NK-92 treated with Interleukin-12 subunit alpha and Interleukin-12 subunit beta, amount 100 ng/mL, for 24 hours (cell line): ENCODE measurements around the gene SAP30BP.

Experiments
- DNase-seq: peaks from one replicate; lab custom pipeline; 2025; lab: John Stamatoyannopoulos, UW

SAP30BP gene

DNA sequence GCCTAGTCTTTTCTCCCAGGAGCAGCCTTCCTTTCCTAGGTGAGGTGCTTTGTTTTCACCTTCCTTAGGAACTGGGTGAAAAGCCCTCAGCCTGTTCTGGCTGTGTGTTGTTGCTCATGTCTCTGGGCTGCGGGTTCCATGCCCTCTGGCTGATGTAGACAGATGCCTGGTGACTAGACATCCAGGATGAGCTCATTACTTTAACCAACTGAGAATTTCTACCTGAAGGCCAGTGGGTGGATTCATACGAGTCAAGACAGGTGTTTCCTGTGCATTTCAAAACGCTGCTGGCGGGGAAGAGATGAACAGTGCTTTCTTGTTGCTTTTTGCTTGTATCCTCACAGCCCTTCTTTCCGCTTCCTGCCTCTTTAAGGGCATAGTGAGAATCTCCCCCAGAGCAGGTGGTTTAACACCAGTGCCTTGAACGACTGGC lies 22.3 kb downstream of the SAP30BP start:
- no peak for DNase-seq

DNA sequence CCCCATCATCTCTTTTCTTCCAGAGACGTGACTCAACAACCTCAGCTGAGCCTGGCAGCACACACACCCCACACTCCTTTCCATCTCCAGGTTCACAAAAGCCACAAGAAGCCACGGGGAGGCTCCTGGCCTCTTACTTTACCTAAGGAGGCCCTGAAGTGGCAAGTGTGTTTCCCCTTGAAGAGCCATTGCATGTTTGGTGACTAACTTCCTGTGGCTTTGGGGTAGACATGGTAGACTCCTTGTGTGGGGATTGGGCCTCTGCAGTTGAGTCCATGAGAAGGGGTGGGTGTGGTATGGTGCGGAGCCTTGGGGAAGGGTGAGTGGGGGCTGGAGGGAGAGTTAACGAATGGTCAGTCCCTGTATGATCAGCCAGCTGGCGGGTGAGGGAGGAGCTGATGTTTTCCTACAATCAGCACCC lies 24.2 kb downstream of the SAP30BP start:
- DNase-seq, result no peak

DNA sequence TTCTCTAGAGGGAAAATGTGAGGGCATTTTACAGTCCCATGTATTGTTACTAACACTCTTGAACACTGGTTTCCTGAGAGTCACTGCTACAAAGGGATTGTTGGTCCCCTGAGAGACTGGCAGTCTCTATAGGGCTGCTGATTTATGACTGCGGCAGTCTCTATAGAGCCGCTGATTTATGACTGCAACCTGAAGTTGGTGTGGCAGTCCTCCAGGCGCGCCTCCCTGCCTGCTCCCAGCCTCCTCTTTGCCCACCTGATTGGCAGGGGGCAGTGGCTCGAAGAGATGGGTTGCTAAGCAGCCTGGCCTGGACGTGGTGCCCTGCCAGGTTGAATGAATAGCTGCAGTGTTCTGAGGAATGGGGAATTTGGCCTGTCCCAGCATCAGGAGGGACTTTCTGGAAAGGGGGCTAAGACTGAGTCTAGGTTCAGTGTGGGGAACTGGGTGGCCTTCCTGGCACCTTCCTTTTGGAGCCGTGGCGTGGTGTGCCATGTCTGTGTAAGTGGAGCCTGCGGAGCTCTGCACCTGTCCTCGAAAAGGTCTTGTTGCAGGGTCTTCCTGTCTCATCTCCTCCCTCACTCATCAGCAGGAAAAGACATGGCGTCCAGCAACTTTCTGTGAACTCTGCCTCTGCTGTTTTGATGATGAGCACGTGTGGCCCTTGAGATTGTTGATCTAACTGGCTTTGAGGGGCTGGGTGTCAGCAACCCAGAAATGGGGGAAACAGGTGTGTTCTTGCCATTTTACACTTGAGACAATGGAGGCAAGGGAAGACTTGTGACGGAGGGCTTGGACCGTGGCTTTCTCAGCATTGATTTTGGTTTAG lies 24.9 kb downstream of the SAP30BP start:
- DNase-seq, result no peak

DNA sequence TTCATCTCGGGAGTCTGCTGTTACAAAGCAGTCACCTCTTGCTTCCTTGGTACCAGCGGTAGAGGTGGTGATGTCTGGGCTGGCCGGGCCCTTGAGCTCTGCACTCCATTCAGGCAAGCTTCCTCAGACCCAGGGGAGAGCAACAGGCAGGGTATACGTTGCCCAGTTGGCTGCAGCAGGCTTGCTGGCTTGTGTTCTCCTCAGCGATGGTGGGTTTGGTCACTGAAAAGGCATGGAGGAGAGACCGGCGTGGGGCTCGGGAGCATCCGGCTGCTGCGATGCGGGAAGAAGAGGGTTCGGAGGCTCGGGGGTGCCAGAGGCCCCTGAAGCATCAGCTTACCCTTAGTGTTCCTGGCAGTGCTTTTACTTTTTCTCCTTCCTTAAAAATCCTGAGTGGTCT lies 25.8 kb downstream of the SAP30BP start:
- DNase-seq, result no peak

DNA sequence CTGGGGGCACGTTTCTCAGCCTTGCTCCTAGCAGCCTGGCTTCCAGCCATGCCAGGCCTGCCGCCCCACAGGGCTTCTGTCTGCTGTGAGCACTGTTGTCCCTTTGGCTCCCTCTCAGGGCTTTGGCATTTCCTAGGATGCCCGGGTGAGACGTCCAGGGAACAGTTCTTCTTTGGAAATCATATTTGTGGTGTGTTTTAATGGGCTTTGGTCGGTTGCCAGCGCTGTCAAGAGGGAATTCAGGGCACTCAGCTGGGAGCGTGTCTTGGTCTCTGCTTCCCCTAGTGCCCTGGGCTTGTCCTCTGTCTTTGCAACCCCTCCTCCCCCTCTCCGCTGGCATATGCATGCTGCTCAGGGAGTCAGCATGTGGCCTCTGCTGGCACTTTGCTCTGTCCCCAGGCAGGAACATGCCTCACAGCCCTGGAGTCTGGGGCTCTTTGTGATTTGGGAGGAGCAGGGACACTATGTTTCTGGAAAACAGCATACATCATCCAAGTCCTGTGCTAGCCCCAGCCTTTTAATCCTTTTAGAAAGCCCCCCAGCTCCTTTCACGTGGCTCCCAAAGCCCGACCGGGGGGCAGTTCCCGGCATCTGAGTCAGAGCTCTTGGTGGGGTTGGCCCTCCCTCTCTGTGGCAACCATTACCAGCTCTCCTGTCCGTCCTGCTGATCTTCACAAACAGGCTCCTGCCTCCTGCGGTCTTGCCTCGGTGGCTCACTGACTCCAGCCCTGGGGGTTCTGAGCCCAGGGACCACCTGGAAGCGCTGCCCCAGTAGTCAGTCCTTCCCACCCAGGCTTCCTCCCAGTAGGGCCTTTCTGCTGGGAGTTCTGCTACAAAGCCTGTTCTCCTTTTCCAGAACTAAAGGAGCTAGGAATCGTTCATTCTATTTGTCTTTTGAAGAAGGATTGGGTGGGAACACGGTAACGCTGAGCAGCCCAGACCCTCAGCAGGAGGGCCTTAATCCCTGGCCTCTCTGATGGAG lies 26.7 kb downstream of the SAP30BP start:
- DNase-seq, result no peak

DNA sequence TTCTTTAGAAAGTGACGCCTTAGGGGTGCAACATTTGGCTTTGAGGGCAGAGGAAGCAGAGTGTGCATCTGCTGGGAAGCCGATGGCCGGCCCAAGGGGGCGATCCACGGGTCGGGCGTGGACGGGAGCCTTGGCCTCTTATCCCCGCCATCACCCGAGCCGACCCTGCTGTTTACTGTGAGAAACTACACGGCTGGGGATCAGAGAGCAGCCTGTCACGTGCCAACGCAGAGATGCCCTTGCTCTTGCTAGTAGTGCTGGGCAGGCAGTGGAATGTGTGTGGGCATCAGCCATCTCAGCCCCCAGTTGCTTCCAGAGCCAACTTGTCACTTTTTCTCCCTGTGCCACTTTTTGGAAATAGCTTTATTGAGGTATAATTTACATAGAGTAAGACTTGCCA lies 27.4 kb downstream of the SAP30BP start:
- DNase-seq, result no peak

DNA sequence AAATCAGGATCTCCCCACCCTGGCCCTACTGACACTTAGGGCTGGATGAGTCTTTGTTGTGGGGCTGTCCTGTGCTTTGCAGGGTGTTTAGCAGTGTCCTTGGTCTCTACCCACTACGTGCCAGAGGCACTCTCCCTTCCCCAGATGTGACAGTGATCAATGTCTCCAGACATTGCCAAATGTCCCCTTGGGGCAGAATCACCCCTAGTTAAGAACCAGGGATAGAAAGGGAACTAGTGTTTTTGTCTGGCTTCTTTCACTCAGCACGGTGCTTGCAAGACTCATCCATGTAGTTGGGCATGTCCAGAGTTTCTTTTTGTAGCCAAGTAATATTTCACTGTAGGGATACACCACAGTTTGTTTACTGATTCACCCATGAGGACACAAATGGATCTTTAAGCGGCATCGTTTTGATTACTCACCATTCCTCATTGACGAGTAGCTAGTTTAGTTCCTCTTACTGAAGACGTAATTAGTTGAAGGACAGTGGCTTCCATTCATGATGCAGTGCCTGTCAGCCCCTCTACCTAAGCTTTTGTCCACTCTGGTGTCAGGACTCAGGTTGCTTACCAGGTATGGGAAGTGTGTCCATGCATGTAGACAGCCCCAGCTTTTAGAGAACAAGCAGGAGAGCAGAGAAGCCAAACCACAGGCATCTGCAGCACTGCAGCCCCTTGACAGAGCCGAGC lies 28.1 kb downstream of the SAP30BP start:
- DNase-seq, result no peak

DNA sequence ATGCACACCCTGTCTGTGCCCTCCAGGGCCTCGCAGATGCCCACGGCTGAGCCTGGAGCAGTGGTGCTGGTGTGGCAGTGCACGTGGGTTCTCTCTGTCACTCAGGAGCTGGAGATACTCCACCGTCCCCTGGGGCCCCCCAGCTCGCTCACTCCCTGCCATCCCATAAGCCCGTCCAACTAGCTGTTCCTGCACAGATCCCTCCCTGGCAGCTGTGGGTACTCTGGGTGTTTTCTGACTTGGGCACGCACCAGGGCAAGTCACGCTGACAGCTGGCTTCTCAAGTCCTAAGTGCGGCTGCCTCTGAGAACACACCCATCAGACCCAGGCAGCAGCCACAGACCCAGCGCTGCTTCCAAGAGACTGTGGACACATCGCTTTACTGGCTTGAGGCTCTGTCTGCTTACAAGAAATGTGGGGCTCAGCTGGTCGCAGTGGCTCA lies 28.7 kb downstream of the SAP30BP start:
- no peak for DNase-seq

DNA sequence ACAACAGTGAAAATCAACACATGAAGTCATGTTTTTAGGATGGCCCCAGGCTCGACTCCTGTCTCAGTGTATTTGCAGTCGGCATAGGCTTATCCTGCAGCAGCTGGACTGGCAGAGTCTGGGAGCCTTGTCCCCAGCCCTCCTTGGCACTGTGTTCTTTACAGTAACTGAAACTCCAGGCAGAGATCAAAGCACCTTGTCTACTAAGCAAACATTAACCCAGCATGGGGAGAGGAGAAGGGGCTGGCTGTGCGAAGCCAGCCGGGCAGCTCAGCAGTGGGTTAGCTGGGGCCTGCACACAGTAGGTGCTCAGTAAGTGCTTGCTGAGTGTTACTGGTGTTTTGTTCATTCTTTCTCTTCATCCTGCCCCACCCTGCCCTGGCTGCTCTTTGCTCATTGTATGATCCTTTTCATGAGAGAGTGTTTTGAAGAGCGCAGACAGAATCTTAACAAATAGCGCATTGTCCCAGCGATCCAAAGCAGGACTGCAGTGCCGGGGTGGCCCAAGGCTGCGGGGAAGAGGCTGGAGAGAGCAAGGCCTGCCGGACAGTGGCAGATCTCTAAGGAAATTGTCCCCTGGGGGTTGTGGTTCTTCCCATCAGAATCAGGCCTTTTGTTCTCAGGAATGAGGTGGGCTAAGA lies 30.6 kb downstream of the SAP30BP start:
- no peak for DNase-seq

DNA sequence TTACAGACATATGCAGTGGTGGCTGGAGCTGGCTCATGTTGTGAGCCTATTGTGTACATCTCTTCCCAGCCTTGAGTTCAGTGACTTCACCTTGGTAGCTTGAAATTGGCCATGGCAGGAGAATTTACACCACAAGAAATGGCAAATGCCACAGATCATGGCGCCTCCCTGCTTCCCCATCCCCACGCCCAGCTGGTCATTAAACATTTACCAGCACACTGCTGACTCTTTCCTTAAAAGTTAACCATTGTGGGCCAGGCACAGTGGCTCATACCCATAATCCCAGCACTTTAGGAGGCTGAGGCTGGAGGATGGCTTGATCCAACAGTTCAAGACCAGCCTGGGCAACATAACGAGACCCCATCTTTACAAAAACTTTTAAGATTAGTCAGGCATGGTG lies 31.5 kb downstream of the SAP30BP start:
- DNase-seq, result no peak

DNA sequence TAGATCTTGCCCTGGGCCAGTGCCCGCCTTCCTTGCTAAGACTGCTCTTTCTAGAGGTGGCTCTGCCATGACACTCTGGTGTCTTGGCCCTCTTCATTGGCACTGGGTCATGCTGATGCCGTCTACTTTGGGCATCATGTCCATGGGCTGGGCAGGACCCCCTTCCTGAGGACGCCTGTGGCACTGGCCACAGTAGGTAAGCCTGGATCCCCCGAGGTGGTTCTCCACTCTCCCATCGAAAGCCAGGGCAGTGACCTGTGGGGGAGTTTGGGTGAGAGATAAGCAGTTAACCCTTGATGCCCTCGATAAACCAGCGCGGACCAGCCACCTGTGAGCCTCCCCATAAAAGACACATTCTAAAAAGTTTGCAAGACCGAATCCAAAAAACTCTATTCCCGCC lies 34.1 kb downstream of the SAP30BP start:
- no peak for DNase-seq

DNA sequence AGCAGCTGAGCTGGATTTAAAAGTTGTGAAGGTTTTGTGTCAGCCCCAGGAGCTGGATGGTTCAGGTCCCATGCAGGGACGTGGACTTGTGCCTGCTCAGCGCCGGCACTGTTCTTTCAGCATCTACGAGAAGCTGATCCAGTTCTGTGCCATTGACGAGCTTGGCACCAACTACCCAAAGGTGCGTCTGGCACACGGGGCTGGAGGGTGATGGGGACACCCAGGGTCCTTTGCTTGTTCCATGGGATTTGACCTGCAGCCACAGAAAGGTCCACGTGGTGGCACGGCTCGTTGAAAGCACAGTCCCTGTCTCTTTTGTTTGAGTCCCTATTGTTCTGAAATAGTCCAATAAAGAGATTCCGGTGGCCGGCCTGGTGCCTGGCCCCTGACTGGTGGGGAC lies 36.1 kb downstream of the SAP30BP start:
- DNase-seq, result no peak

DNA sequence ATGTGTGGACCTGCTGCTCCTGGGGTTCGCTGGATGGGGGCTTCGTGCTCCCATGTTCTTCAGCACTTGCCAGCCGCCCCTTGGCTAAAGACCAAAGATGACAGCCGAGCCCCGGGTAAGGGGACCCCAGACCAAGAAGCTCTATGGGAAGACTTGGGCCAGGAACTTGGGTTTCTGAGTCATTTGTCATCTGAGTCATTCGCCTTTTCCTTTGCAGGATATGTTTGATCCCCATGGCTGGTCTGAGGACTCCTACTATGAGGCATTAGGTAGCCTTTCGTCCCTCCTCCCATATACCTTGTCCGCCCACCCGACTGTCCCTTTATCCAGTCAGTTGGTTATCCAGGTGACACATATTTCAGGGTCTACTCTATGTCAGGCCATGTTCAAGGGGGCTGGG lies 36.5 kb downstream of the SAP30BP start:
- DNase-seq, result no peak

DNA sequence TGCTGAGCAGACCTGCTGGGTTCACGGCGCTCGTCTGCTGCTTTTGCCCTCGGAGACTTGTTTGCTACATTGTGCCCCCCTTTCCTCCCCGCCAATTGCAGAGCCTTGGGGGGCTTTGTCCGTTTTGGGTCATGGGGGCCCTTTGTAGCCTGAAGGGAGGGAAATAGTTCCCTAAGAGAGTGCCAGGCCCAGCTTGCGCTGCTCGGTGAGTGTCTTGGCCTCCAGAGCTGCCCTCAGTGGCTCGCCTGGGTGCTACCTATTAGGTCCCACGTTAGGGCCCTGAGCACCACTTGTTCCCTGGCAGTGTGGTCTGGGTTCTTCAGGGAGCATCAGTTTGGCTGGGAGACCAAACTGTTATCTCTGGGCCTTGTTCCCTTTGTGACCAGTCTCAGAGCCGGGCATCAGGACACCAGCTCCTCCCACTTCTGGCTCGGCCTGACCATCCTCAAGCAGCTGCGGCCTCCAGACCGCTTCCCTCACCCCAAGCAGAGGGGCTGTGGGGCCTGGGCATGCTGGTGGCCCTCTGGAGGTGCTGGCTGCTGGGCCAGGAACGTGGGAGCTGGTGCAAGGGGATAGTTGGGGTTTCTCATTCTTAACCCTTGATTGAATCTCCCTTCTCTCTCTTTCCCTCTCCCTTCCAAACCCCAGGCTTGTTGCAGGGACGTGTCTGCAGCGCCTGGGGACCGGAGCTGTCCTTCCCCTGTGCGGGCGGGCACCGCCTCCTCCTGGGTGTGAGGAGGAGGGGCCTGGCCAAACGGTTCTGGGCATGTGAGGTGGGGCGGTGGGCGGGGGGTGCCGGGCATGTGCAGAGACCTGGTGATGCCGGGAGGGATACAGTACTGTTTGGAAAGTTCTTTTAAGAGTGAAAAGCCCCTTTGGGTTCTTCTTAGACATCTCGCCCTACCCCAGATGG lies 38.1 kb downstream of the SAP30BP start:
- DNase-seq, result no peak

DNA sequence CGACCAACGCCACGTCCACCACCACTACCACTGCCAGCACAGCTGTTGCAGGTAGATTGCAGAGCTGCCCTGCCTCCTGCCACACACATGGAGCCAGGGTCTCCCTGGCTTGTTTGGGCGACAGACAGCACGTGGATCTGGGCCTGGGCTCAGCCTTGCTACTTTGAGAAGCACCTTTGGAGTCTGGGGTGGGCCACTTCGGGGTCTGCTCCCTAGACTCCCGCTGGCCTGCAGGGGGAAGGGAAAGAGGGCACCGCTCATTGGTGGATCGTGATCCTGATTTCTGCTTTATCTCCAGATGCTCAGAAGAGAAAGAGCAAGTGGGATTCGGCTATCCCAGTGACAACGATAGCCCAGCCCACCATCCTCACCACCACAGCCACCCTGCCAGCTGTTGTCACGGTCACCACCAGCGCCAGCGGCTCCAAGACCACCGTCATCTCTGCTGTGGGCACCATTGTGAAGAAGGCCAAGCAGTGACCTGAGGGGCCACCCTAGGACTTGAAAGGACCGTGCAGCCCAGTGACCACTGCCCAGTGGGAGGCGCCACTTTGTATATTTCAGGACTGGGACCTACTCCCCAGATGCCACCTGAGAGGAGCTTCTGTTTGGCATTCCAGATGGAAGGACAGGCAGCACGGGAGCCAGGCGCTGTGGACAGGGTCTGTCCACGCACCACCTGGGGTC lies 39.0 kb downstream of the SAP30BP start:
- no peak for DNase-seq

DNA sequence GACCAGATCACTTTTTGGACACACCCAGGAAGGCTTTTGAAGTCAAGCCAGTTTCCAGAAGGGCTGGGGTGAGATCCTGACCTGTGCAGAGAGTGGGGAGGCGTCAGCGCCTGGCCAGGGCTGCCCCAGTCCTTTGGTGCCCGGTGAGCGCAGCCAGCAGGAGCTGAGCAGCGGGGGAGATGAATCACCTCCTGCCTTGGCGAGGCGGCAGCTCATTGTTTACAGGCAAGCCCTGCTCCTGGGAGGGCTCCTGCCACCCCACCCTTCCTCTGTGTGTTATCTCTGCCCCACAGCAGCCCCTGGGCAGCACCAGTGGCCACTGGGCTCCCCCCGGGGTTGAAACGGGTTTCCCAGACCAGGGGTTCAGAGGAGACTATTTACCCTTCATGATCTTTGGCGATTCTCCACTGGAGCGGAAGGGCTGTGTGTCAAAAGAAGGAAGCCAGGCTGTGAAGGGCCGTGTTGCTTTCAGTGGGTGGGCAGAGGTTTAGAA lies 40.0 kb downstream of the SAP30BP start:
- no peak for DNase-seq

DNA sequence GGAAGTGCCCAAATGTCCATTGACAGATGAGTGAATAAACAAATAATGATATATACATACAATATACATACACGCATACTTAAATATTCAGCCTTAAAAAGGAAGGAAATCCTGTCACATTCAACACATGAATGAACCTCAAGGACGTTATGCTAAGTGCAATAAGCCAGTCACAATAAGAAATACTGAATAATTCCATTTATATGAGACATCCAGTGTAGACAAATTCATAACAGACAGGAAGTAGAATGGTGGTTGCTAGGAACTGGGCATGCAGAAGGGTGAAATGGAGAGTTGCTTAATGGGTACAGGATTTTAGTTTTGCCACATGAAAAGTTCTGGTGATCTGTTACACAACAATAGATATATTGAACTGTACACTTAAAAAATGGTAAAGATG lies 45.3 kb downstream of the SAP30BP start:
- DNase-seq, result no peak

DNA sequence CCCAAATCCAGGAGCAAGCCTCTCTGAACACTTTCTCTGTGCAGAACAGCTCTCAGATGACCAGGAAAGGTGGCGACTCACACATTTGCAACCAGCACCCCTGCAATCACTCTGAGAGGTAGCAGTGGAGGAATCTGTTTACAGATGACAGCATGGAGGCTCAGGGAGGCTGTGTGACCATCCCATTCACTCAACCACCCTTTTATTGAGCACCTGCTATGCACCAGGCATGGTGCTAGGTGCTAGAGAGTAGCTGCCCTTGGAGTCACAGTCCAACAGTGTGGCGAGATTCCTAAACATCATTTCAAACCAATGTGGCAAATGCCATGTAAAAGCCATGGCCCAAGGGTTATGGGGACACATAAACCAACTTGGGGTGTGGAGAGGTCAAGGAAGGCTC lies 52.6 kb downstream of the SAP30BP start:
- DNase-seq, result no peak

DNA sequence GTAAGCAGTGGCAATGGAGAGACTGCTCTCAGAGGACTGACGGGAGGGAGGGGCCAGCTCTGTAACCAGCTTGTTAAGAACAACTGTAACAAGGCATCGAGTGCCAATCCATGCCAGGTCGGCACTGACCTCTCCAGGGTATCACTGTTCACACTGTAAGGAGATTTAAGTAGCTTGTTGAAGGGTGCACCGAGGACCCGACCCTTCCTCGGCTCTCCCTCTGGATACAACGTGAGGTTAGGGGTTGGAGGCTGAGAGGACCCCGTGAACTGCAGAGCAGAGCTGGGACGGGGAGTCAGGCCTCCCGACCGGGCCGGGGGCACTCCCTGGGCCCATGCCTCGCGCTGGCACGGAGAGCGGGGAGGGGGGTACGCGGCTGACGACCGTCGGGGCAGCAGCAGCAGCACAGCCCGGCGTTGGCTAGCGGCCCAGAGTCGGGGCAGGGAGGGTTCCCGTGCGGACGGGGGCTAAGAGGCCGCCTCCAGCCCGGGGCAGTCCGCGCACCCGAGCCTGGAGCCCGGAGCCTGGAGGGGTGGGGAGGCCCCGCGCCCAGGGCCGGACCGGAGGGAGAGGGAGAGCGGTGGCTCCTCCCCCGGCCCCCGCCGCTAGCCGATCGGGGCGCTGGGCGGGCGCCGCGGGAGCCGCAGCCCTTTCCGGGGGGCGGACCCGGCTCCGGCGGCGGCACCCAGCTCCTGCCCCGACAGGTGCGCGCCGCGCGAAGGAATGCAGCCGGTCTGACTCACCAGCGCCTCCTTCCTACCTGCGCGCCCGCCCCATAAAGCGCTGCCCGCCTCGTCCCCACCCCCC lies 53.7 kb downstream of the SAP30BP start, which contains the start of gene ITGB4:
Gene ITGB4 (plus strand): TSS at position 804 of the 807 bp plus-strand sequence. CDS start 3,245 bp downstream, outside the sequence.
- DNase-seq, result no peak
